Neural crest cell (in vitro differentiated cells): Measurements from ENCODE around the gene HSD17B2. TPM values are rescaled to one million over a fixed set of nuclear protein-coding genes. Genes with fewer than 3 reads are reported as not detected.

Experiments
- DNase-seq: peaks from one replicate; pipeline ENCODE4 v3.0.0; 2021; ENCODE audit warnings: low read depth, mixed read lengths, low spot score
- H3K27ac Mint-ChIP-seq: one replicate; pipeline ENCODE4 v1.8.0; 2021; ENCODE audit warnings: mild to moderate bottlenecking, mixed read lengths; ENCODE audit not compliant: unreplicated experiment
- H3K27me3 Mint-ChIP-seq: 2 replicates; pipeline ENCODE4 v1.8.0; 2021; ENCODE audit warnings: low read depth, mild to moderate bottlenecking, mixed read lengths
- H3K36me3 Mint-ChIP-seq: 2 replicates; pipeline ENCODE4 v1.8.0; 2021; ENCODE audit warnings: low read depth, mild to moderate bottlenecking, mixed read lengths
- H3K4me1 Mint-ChIP-seq: 2 replicates; pipeline ENCODE4 v1.8.0; 2021; ENCODE audit warnings: mixed read lengths
- H3K4me3 Mint-ChIP-seq: one replicate; pipeline ENCODE4 v1.8.0; 2021; ENCODE audit warnings: mild to moderate bottlenecking, mixed read lengths
- H3K9me3 Mint-ChIP-seq: 2 replicates; pipeline ENCODE4 v1.8.0; 2021; ENCODE audit warnings: mixed read lengths
- CTCF ChIP-seq: fragments of 200-600 bp; sonication (generic); conservative IDR thresholded peaks from 2 replicates; pipeline ENCODE4 v1.5.0; 2021; ENCODE audit warnings: antibody characterized with exemption, mild to moderate bottlenecking
- total RNA-seq: library from RNA; stranded (reverse); gene quantifications from 2 replicates; pipeline ENCODE4 v1.2.1, GENCODE V29; 2021

Gene HSD17B2
- total RNA-seq, 1 donor from 2014 or later = not detected

- Mint-ChIP-seq H3K27ac (no peak overlapping the region), H3K4me1 (peaks cover 5% of the 10 kb centered on the region), H3K27me3 (no peaks in the 10 kb centered on the region), H3K4me3 (no peak overlapping the region), H3K36me3 (no peaks in the 10 kb centered on the region), H3K9me3 (peaks cover 4% of the 10 kb centered on the region)
- no peak for TF ChIP-seq CTCF
- DNase-seq = no peak
Measured at GRCh38 chr16:82055728-82056549, 20.9 kb downstream of the HSD17B2 start.

GRCh38 chr16:82056550-82056896 lies 21.5 kb downstream of the HSD17B2 start:
- DNase-seq = no peak
- Mint-ChIP-seq H3K36me3 (no peaks in the 10 kb centered on the region), H3K27ac (no peak overlapping the region), H3K27me3 (no peaks in the 10 kb centered on the region), H3K4me1 (peaks cover 5% of the 10 kb centered on the region), H3K9me3 (peaks cover 4% of the 10 kb centered on the region), H3K4me3 (no peak overlapping the region)
- no peak for TF ChIP-seq CTCF

- H3K4me3 Mint-ChIP-seq = no peak overlapping the region
- TF ChIP-seq CTCF = no peak
- H3K27me3 Mint-ChIP-seq = no peaks in the 10 kb centered on the region
- peaks cover 5% of the 10 kb centered on the region for H3K4me1 Mint-ChIP-seq
- no peaks in the 10 kb centered on the region for H3K36me3 Mint-ChIP-seq
- DNase-seq = no peak
- peaks cover 5% of the 10 kb centered on the region for H3K9me3 Mint-ChIP-seq
- H3K27ac Mint-ChIP-seq = no peak overlapping the region
Measured at GRCh38 chr16:82059161-82059982, 24.3 kb downstream of the HSD17B2 start.

- no peaks in the 10 kb centered on the region for H3K27me3 Mint-ChIP-seq
Measured at GRCh38 chr16:82059983-82060421, 24.9 kb downstream of the HSD17B2 start.

More at GRCh38 chr16:82059983-82060421, 24.9 kb downstream of the HSD17B2 start:
- no peaks in the 10 kb centered on the region for H3K36me3 Mint-ChIP-seq
- no peak for TF ChIP-seq CTCF
- peaks cover 7% of the 10 kb centered on the region for H3K9me3 Mint-ChIP-seq
- no peak for DNase-seq
- peaks cover 5% of the 10 kb centered on the region for H3K4me1 Mint-ChIP-seq
- no peak overlapping the region for H3K27ac Mint-ChIP-seq
- H3K4me3 Mint-ChIP-seq = no peak overlapping the region
